CD14-positive monocyte (primary cell): ENCODE results near the gene KRTAP6-3. TPM values are rescaled to one million over a fixed set of nuclear protein-coding genes. Genes with fewer than 3 reads are reported as not detected.

ENCODE experiments used
- DNase-seq, 3 donors: peaks; one replicate each; pipeline ENCODE4 v3.0.0-alpha.2; 2011 to 2022
- H2AFZ ChIP-seq: 2 replicates; pipeline ENCODE4 v1.6.0; 2012; ENCODE audit warnings: mild to moderate bottlenecking, low read depth, low read length, inconsistent platforms; ENCODE audit not compliant: insufficient read depth, poor library complexity, severe bottlenecking
- H3K27ac ChIP-seq, 2 donors: 1 replicate in 1 of 2; 2 replicates in 1 of 2; pipeline ENCODE4 v1.5.1; 2012 to 2013; ENCODE audit warnings: low read length in 2 of 2, control low read depth in 1 of 2, inconsistent platforms in 1 of 2, low read depth in 1 of 2, mild to moderate bottlenecking in 1 of 2
- H3K27me3 ChIP-seq, 2 donors: one replicate each; pipeline versions ENCODE4 v1.6.0 to v1.6.1; 2011 to 2013; ENCODE audit warnings: low read length in 2 of 2; ENCODE audit not compliant: control insufficient read depth in 2 of 2, insufficient read depth in 2 of 2
- H3K36me3 ChIP-seq, 2 donors: replicated peaks in 1 of 2; 1 replicate in 1 of 2; 2 replicates in 1 of 2; pipeline versions ENCODE4 v1.5.1 to v1.6.1; 2012 to 2013; ENCODE audit warnings: low read length in 2 of 2, control low read depth in 1 of 2, inconsistent platforms in 1 of 2, mild to moderate bottlenecking in 1 of 2; ENCODE audit not compliant: insufficient read depth in 2 of 2, control insufficient read depth in 1 of 2
- H3K4me1 ChIP-seq, 2 donors: 1 replicate in 1 of 2; 2 replicates in 1 of 2; pipeline versions ENCODE4 v1.5.1 to v1.6.1; 2012 to 2013; ENCODE audit warnings: low read length in 2 of 2, control low read depth in 1 of 2, inconsistent platforms in 1 of 2, mild to moderate bottlenecking in 1 of 2, moderate library complexity in 1 of 2; ENCODE audit not compliant: insufficient read depth in 2 of 2, control insufficient read depth in 1 of 2
- H3K4me2 ChIP-seq: replicated peaks from 2 replicates; pipeline ENCODE3; 2012; ENCODE audit warnings: low read length, moderate library complexity, mild to moderate bottlenecking; ENCODE audit not compliant: poor library complexity, severe bottlenecking; ENCODE audit errors: extremely low read depth
- H3K4me3 ChIP-seq, 3 experiments: fragments of 200-600 bp in 1 of 3; sonication (generic) in 1 of 3; replicated peaks in 1 of 3; 1 replicate in 2 of 3; 2 replicates in 1 of 3; pipeline ENCODE4 v1.5.1; 2011 to 2013; ENCODE audit warnings: low read length in 3 of 3, mild to moderate bottlenecking in 3 of 3, control low read depth in 2 of 3, low read depth in 2 of 3, inconsistent platforms in 1 of 3, moderate library complexity in 1 of 3
- H3K79me2 ChIP-seq: 2 replicates; pipeline ENCODE4 v1.6.0; 2012; ENCODE audit warnings: mild to moderate bottlenecking, control low read depth, inconsistent platforms, low read length, moderate library complexity; ENCODE audit not compliant: insufficient read depth
- H3K9ac ChIP-seq: 2 replicates; pipeline ENCODE4 v1.6.0; 2017; ENCODE audit warnings: low read length, mild to moderate bottlenecking; ENCODE audit not compliant: insufficient read depth, poor library complexity, severe bottlenecking
- H3K9me3 ChIP-seq, 2 donors: replicated peaks in 1 of 2; 1 replicate in 1 of 2; 2 replicates in 1 of 2; pipeline versions ENCODE4 v1.5.1 to v1.6.1; 2012 to 2013; ENCODE audit warnings: low read length in 2 of 2, control low read depth in 1 of 2; ENCODE audit not compliant: control insufficient read depth in 1 of 2, insufficient read depth in 1 of 2
- H4K20me1 ChIP-seq: 2 replicates; pipeline ENCODE4 v1.6.0; 2012; ENCODE audit warnings: mild to moderate bottlenecking, low read length, control low read depth, moderate library complexity; ENCODE audit not compliant: insufficient read depth
- H3K27ac Mint-ChIP-seq, 7 donors: one replicate each; pipeline ENCODE4 v1.8.0; 2020; ENCODE audit warnings: mild to moderate bottlenecking in 7 of 7, mixed read lengths in 7 of 7, moderate library complexity in 6 of 7, inconsistent platforms in 2 of 7
- H3K27me3 Mint-ChIP-seq, 3 donors: one replicate each; pipeline ENCODE4 v1.8.0; 2021 to 2022; ENCODE audit warnings: low read depth in 3 of 3, mild to moderate bottlenecking in 3 of 3, mixed read lengths in 3 of 3, moderate library complexity in 3 of 3, inconsistent platforms in 1 of 3
- H3K36me3 Mint-ChIP-seq, 2 donors: one replicate each; pipeline ENCODE4 v1.8.0; 2020; ENCODE audit warnings: mixed read lengths in 2 of 2, inconsistent platforms in 1 of 2, mild to moderate bottlenecking in 1 of 2
- H3K4me1 Mint-ChIP-seq: one replicate; pipeline ENCODE4 v1.8.0; 2020; ENCODE audit warnings: mild to moderate bottlenecking, mixed read lengths
- H3K4me3 Mint-ChIP-seq, 2 donors: one replicate each; pipeline ENCODE4 v1.8.0; 2020; ENCODE audit warnings: mild to moderate bottlenecking in 2 of 2, mixed read lengths in 2 of 2, moderate library complexity in 1 of 2
- H3K9me3 Mint-ChIP-seq, 7 donors: one replicate each; pipeline ENCODE4 v1.8.0; 2020 to 2022; ENCODE audit warnings: mixed read lengths in 7 of 7, mild to moderate bottlenecking in 6 of 7, moderate library complexity in 6 of 7, inconsistent platforms in 2 of 7
- CTCF ChIP-seq: fragments of 200-600 bp; IDR thresholded peaks from one replicate; pipeline ENCODE4 v1.8.0; 2022; ENCODE audit warnings: antibody characterized with exemption, mild to moderate bottlenecking
- WGBS: methylation state at CpG from one replicate; pipeline ENCODE4 v1.1.5; 2013; ENCODE audit warnings: missing lambda C conversion rate; ENCODE audit not compliant: insufficient coverage; 5-methylcytosine and 5-hydroxymethylcytosine counted together
- intact Hi-C, 2 donors: fragments of 100-400 bp; cut with micrococcal nuclease; formaldehyde crosslinking; loops; one replicate each; pipeline versions ENCODE4 v1.15.0 to v1.15.1; 2023
- polyA plus RNA-seq, 3 donors: library from polyadenylated mRNA; depleted of rRNA in 1 of 3; unstranded in 2 of 3; stranded (reverse) in 1 of 3; fragments of 300-500 nt in 2 of 3; fragments of >200 nt in 1 of 3; fragmentation: Illumina TruSeq in 2 of 3; gene quantifications; 1 replicate in 2 of 3; 2 replicates in 1 of 3; pipeline ENCODE4 v1.2.3, GENCODE V29; 2012 to 2021
- small RNA-seq: library from RNA; depleted of rRNA; stranded (forward); fragments of <200 nt; gene quantifications from one replicate; pipeline ENCODE3, GENCODE V24; 2012; ENCODE audit warnings: low read depth; ENCODE audit not compliant: insufficient read length

KRTAP6-3 gene
- polyA plus RNA-seq, 3 donors = not detected

DNA sequence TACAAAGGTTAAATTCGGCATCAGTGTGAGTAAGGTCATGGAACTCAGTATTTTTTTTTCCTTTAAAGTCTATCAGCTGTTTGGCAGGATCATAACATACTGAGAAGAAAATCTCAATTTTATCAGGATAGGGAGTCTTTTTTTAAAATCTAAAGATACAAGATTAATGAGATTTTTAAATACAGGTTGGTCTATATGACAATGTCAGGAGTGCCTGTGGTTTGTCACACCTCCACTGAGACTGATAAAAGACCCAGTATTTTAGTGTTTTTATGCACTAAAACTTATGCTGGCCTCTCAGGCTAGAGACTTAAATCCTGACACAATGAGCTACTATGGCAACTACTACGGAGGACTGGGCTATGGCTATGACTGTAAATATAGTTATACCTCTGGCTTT lies 50.3 kb downstream of the KRTAP6-3 start, which contains the start of gene KRTAP20-3:
Gene KRTAP20-3 (plus strand): TSS at position 301 of the 400 bp plus-strand sequence.
- Histone ChIP-seq H3K4me1 (no peaks in the 10 kb centered on the region), H3K79me2 (no peaks in the 10 kb centered on the region), H3K27me3 (no peaks in the 10 kb centered on the region), H2AFZ (no peak within 1 kb of the TSS), H3K36me3 (no peaks in the 10 kb centered on the region), H3K4me2 (no peak within 1 kb of the TSS), H3K27ac (no peak within 1 kb of the TSS), H3K9me3 (peaks cover 6 to 13% of the 10 kb centered on the region in 2 donors), H3K4me3 (no peak within 1 kb of the TSS), H3K9ac (no peak within 1 kb of the TSS), H4K20me1 (no peaks in the 10 kb centered on the region)
- H3K27me3 Mint-ChIP-seq = no peaks in the 10 kb centered on the region
- intact Hi-C loops = no loop called here
- no peak within 1 kb of the TSS for H3K27ac Mint-ChIP-seq
- no peak within 1 kb of the TSS for H3K4me3 Mint-ChIP-seq
- DNase-seq = no peak
- no peaks in the 10 kb centered on the region for H3K36me3 Mint-ChIP-seq
- no peaks in the 10 kb centered on the region for H3K4me1 Mint-ChIP-seq
- 100% methylated on average over 1 of the region's 2 CpGs for WGBS
- no peak for TF ChIP-seq CTCF
- peaks cover 0 to 10% (median 4%) of the 10 kb centered on the region in 7 donors for H3K9me3 Mint-ChIP-seq

Small RNA genes within 50 kb of the gene (small RNA-seq; reads per million reads assigned to genes)
- gene KRTAP20-1 = not detected
- not detected for gene KRTAP20-3
- gene KRTAP20-4 = not detected
- not detected for gene KRTAP22-1
- gene KRTAP22-2 = not detected

Other genes with a start within 250 kb of the KRTAP6-3 start
- not detected for gene KRTAP23-1, start 243.8 kb upstream of the KRTAP6-3 start, polyA plus RNA-seq
- not detected for gene KRTAP13-2, start 220.2 kb upstream of the KRTAP6-3 start, polyA plus RNA-seq
- not detected for gene KRTAP13-1, start 196.4 kb upstream of the KRTAP6-3 start, polyA plus RNA-seq
- gene KRTAP13-3, start 166.5 kb upstream of the KRTAP6-3 start, polyA plus RNA-seq = not detected
- not detected for gene KRTAP13-4, start 162.2 kb upstream of the KRTAP6-3 start, polyA plus RNA-seq
- gene KRTAP15-1, start 152.2 kb upstream of the KRTAP6-3 start, polyA plus RNA-seq = not detected
- not detected for gene KRTAP19-1, start 112.1 kb upstream of the KRTAP6-3 start, polyA plus RNA-seq
- not detected for gene KRTAP19-2, start 105.0 kb upstream of the KRTAP6-3 start, polyA plus RNA-seq
- not detected for gene KRTAP19-3, start 100.4 kb upstream of the KRTAP6-3 start, polyA plus RNA-seq
- not detected for gene KRTAP19-4, start 95.3 kb upstream of the KRTAP6-3 start, polyA plus RNA-seq
- not detected for gene KRTAP19-5, start 90.3 kb upstream of the KRTAP6-3 start, polyA plus RNA-seq
- gene KRTAP19-6, start 50.6 kb upstream of the KRTAP6-3 start, polyA plus RNA-seq = not detected
- gene KRTAP19-7, start 31.1 kb upstream of the KRTAP6-3 start, polyA plus RNA-seq = not detected
- not detected for gene KRTAP22-2, start 2.0 kb upstream of the KRTAP6-3 start, polyA plus RNA-seq
- not detected for gene KRTAP6-2, start 6.5 kb downstream of the KRTAP6-3 start, polyA plus RNA-seq
- gene KRTAP22-1, start 8.6 kb downstream of the KRTAP6-3 start, polyA plus RNA-seq = not detected
- gene KRTAP6-1, start 21.5 kb downstream of the KRTAP6-3 start, polyA plus RNA-seq = not detected
- gene KRTAP20-1, start 24.0 kb downstream of the KRTAP6-3 start, polyA plus RNA-seq = not detected
- gene KRTAP20-4, start 28.2 kb downstream of the KRTAP6-3 start, polyA plus RNA-seq = not detected
- not detected for gene KRTAP20-2, start 42.8 kb downstream of the KRTAP6-3 start, polyA plus RNA-seq
- gene KRTAP20-3, start 50.4 kb downstream of the KRTAP6-3 start, polyA plus RNA-seq = not detected
- not detected for gene KRTAP21-3, start 126.3 kb downstream of the KRTAP6-3 start, polyA plus RNA-seq
- not detected for gene KRTAP21-2, start 154.8 kb downstream of the KRTAP6-3 start, polyA plus RNA-seq
- not detected for gene KRTAP21-1, start 163.0 kb downstream of the KRTAP6-3 start, polyA plus RNA-seq
- not detected for gene KRTAP8-1, start 220.8 kb downstream of the KRTAP6-3 start, polyA plus RNA-seq
- under 1 TPM in 1 of 3 donors, not detected in 2; 0.13 TPM for gene KRTAP7-1, start 237.3 kb downstream of the KRTAP6-3 start, polyA plus RNA-seq